Endometrial microvascular endothelial cells (primary cell): ENCODE measurements around the gene ATP6V1E1. TPM values are rescaled to one million over a fixed set of nuclear protein-coding genes. Genes with fewer than 3 reads are reported as not detected.
"Not testable (repeated sequence)": the region's sequence is repeated elsewhere in the genome, so short reads cannot be mapped to it uniquely, and the experiment has no call there.

Experiments used
- in situ Hi-C: cut with HindIII; loops from 2 replicates; pipeline ENCODE4 v1.10.0; 2017; ENCODE audit warnings: low sequenced_read_pairs, low pct_unique_long_range_greater_than_20kb; ENCODE audit errors: inconsistent ontology term
- total RNA-seq: library from RNA; depleted of rRNA; stranded (reverse); fragments of >200 nt; gene quantifications from one replicate; pipeline ENCODE4 v1.2.3, GENCODE V29; 2015; ENCODE audit errors: inconsistent ontology term

The ATP6V1E1 gene
- total RNA-seq, 1 donor from 2014 or later, result 127 TPM

DNA sequence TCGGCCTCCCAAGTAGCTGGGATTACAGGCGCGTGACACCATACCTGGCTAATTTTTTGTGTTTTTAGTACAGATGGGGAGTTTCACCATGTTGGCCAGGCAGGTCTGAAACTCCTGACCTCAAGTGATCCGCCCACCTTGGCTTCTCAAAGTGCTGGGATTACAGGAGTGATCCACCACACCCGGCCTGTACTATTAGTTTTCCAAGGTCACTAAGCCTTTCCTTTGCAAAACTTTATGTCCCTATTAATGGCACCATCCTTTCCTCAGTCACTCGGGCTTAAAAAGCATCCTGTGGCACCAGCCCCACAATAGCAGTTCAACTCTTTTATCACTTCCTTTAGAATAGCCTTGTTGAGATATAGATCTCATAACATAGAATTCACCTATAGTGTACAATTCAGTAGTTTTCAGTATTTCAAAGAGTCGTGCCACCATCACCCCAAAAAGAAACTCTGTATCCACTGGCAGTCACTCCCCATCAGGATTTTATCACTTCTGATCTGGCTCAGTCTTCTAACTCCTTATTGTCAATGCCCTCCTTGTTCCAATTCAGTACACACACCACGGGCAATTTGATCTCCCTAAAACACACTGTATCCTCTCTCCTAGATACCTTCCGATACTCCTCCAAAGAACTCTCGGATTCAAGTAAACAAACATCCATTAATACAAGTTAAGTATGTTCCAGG is 9.1 kb upstream of the ATP6V1E1 start:
- in situ Hi-C loops, result no loop called here

DNA sequence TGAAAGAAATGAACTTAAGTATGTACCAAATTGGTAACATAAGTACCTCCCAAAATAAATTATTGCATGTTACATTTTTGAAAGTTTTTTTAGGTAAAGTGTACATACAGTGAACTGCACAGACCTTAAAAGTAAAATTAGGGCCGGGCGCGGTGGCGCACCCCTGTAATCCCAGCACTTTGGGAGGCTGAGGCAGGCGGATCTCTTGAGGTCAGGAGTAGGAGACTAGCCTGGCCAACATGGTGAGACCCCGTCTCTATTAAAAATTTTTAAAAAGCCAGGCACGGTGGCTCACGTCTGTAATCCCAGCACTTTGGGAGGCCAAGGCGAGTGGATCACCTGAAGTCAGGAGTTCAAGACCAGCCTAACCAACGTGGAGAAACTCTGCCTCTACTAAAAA is 8.3 kb upstream of the ATP6V1E1 start:
- in situ Hi-C loops, result not testable (repeated sequence)

DNA sequence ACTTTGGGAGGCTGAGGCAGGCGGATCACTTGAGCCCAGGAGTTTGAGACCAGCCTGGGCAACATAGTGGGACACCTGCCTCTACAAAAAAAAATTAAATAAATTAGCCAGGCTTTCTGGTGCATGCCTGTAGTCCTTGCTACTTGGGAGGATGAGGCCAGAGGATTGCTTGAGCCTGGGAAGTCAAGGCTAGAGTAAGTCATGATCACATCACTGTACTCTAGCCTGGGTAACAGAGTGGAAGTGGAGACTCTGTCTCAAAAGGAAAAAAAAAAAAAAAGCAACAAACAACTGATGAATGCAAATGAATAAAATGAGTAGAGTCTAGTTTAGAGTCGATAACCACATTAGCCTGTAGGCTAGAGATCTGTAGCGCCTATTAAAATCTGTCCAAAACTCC is 6.1 kb upstream of the ATP6V1E1 start:
- in situ Hi-C loops, result no loop called here

DNA sequence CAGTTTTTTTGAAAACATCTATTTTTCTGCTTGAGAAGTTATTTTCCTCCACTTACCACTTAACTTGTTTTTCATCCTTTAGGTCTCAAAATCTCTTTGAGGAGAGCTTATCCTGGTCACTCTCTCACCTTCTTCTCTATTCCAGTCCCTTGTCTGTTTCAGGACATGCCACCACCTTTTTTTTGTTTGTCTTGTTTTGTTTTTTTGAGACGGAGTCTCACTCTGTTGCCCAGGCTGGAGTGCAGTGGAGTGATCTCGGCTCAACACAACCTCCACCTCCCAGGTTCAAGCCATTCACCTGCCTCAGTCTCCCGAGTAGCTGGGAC is 5.4 kb upstream of the ATP6V1E1 start:
- in situ Hi-C loops, result no loop called here

DNA sequence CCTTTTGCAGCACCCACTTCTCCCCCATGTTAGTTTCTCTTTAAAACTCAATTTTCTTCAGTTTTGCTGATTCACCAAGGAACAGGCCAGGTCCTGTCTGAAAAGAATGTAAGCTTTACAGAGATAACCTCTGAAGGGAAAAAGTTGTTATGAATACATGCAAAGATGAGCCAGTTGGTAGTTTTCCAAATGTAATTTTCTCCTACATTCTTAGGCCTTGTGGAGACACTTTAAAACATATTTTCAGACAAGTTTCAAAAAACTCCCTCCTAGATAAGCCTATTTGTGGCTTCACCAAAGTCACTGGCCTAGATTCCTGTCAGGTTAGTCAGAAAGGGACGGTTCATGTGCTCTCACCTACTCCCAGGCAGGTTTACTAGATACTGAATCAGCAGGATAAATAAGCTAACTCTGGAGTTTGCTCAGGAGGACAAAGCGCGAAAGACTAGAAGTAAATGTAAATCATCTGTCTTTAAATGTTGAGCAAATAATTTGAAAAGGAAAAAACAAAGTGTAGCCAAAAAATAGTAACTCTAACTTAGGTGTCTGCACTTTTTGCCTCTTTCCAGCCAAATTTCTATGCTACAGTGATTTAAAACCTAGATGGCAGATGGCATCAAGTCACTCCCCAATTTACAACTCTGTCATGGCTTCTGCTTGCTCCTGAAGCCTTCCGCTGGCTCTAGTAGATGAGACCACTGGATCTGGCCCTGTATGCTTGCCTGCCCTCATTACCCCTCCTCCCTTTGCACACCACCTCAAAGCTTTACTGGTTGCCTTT is 4.9 kb upstream of the ATP6V1E1 start:
- in situ Hi-C loops, result no loop called here

DNA sequence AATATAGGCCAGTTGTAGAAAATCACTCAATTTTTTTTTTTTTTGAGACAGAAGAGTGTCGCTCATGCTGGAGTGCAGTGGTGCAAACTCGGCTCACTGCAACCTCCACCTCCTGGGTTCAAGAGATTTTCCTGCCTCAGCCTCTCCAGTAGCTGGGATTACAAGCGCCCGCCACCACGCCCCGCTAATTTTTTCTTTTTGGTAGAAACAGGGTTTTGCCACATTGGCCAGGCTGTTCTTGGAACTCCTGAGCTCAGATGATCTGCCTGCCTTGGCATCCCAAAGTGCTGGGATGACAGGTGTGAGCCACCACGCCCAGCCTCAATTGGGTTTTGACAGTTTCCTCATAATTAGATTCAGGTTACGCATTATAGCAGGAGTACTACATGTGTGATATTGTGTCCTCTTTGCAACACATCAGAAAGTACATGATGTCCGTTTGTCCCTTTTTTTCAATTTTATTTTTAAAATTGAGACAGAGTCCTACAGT is 2.6 kb upstream of the ATP6V1E1 start:
- in situ Hi-C loops, result no loop called here

DNA sequence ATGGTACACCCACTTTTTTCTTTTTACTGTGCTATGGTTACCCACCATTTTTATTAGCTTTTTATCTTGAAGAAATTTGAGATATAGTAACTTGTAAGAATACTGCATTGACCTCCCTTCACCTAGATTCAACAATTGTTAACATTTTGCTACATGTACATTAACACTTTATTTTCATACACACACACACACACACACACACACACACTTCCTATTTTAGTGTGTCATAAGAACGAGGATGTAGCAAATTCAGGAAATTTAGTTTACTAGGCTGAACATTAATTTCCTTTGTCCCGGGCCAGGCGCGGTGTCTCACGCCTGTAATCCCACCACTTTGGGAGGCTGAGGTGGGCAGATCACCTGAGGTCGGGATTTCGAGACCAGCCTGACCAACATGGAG is 1.1 kb upstream of the ATP6V1E1 start:
- in situ Hi-C loops, result no loop called here

DNA sequence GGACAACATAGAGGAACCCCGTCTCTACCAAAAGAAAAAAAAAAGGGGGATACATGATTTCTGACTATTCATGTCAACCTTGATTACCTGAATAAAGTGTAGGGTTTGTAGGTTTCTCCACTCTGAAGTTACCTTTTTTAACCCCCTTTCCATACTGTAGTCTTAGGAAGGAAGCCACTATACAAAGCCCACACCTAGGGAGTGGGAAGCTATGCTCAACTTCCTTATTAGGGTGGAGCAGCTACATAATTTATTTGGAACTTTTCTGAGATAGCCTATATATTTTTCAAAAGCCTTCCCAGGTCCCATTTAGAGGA is 582 bp upstream of the ATP6V1E1 start:
- in situ Hi-C loops, result no loop called here

DNA sequence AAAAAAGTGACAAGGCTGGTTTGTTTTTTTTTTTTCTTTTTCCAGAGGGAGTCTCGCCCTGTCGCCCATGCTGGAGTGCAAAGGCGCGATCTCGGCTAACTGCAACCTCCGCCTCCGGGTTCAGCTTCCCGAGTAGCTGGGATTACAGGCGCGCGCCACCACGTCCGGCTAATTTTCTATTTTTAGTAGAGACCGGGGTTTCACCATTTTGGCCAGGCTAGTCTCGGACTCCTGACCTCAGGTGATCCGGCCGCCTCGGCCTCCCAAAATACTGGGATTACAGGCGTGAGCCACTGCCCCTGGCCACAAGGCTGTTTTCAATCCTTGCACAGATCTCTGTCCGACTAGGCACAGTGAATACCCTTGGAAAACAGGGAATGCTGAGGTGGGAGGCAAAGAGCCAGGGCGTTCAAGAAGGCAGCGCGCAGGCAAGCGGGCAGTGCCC is 566 bp downstream of the ATP6V1E1 start:
- in situ Hi-C loops, result no loop called here

DNA sequence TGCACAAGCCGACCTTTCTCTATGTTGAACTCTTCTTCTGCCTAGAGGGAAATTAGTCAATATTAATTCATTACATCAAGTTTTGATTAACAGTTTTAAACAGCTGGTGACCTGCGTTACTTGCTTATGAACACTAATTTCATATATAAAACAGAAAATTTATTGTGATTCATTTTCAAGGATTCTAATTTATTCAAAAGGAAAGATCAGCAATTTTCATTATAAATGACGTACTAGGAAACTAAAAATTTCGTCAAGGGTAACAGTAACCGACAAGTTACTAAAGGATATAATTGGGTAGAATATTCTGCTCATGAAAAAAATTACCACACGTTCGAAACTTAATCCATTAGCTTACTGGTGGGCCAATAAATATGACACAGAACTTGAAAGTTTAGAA is 15.3 kb downstream of the ATP6V1E1 start:
- in situ Hi-C loops, result no loop called here

DNA sequence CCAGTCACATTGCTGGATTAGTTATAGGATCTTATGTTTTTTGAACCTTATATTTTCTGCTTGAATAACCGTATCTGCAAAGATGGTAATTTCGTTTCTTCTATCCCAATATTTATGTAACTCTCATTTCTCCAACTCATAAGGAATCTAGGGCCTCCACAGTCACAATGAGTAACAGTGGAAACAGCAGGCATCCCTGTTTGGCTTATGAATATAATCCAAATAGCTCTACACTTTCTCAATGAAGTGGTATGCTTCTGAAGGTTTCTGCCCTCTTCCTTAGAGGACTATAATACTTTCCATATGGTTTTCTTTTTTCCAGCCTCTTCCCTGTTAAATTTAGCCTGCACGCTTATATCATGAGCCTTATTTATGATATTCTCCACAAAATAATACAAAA is 16.5 kb downstream of the ATP6V1E1 start:
- in situ Hi-C loops, result no loop called here

DNA sequence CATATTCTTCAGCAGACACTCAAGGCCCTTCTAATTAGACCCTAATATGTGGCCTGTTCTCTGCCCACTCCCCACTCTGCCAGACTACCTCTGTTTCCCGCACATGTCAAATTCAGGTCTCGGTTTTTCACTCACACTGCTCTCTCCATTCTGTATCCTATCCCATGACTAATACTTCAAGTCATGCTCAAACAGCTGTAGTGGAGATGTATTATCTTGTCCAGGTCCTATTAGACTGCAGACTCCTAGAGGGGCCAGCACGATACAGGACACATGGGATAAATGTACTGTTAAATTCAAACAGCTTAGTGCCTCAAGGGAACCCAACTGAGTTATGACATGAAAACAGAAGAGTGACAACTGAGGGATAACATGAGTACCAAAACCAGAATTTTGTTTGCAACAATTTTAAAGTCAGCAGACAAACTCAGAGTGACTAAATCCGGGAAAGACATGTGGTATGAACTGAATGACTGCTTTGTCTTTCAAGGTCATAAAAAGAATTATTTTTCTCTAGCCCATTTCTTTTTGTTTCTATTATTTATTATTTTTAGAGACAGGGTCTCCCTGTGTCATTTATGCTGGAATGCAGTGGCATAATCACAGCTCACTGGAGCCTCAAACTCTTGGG is 20.5 kb downstream of the ATP6V1E1 start:
- in situ Hi-C loops, result no loop called here

DNA sequence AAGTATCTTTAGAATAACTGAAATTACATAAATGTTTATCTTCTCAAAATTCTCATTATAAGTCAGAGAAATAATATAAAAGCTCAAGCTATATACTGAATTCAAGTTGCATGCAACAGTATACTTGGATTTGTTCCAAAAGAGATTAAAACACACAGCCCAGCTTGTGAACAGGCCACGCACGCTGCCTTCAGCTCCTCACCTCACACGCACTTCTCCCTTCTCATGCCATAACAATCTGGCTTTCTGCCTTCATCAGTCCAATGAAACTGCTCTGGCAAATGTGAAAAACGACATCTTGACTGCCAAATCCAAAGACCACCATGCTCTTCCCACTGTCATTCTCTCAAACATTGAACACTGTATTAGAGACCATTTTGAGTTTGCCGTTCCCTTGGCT is 22.1 kb downstream of the ATP6V1E1 start:
- in situ Hi-C loops, result no loop called here

DNA sequence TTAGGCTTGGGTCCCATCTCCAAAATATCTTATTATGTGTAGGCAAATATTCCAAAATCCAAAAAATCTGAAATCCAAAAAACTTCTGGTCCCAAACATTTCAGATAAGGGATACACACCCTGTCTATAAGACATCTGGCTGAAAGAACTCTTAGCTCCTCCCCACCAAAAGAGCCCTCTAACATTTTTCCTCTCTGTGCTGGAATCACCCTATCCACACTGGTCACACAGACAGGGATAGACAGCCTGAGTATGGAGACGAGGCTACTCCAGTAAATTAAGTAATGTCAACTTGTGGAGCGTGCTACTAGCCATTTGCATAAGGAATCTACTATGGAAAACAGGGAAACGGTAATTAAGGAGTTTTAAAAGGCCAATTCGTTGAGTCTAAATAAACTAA is 24.9 kb downstream of the ATP6V1E1 start:
- in situ Hi-C loops, result no loop called here

DNA sequence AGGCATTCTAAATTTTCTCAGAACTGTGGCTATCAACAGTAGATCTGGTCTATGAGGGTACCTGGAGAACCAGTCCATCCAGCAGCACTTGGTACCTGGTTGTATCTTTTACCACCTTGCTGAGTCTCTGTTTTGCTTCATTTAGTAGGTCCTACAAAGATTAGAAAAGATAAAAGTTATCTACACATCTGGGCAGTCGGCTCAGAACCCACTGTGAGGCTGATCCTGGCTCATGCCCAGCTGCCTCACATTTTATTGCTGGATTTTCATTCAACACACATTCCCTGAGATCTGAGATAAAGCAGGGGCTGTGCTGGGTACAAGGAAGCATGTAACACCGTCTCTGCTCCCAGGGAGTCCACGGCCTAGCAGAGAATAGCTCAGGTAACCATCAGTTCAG is 27.5 kb downstream of the ATP6V1E1 start:
- in situ Hi-C loops, result no loop called here

DNA sequence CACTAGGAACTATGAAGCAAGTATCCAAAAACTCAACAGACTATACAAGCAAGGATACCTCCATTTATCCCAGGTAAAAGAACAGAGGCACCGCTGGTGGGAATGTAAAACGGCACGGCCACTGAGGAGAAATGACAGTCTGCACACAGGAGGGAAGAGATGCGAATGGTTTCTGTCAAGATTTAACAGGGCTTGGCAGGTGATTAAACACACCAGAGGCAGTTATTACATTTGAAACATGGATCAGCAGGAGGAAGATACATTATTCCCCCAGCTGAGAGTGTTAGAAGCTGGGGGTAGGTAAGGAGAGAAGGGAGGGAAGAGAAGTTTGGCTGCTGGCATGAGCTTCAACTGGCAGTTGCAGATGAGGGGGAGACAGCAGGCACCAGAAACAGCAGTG is 30.2 kb downstream of the ATP6V1E1 start:
- in situ Hi-C loops, result no loop called here

DNA sequence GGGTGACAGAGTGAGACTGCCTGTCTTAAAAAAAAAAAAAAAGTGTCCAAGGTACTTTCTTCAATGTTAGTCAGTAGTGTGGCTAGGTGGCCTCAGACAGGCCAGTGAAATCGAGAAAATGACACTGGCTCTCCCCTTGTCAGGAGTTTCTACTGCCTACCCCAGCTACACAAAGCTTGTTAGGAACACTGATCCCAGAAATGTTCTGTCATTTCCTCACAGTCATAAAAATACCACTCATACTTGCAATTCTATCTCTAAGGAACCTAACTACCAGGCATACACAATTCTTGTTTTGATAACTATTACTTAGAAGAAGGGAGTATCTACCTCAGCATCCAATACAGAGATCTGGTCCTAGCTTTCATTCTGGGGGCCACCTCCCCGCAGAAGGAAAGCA is 31.3 kb downstream of the ATP6V1E1 start:
- in situ Hi-C loops, result no loop called here

DNA sequence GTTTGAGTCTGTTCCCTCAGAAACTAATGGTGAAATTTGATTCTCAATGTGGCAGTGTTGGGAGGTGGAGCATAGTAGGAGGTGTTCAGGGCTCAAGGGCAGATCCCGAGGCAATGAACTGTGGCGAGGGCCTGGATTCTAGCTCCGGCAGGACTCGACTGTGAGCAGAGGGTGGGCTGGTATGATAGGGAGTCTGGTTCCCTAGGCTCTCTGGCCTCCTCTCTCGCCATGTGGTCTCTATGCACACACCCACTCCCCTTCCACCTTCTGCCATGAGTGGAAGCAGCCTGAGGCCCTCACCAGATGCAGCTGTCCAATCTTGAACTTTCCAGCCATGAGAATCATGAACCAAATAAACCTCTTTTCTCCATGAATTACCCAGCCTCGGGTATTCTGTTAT is 32.3 kb downstream of the ATP6V1E1 start:
- in situ Hi-C loops, result no loop called here

DNA sequence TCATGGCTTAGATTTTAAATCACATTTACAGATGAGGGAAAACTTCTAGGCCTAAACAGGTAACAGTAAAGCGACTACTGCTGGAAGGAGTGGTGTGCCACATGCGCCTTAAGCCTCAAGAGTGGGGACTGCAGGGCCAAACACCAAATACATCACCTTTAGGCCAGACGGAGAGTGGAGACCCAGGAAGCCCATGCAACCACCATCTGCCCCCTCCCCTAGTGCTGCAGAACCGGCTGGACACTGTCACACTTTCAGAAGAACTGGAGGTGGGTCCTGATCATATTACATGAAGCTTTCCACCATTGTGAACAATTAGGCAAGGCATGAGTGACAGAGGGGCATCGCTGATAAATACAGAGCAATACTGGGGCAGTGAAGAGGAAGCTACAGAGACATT is 36.3 kb downstream of the ATP6V1E1 start:
- in situ Hi-C loops, result no loop called here

DNA sequence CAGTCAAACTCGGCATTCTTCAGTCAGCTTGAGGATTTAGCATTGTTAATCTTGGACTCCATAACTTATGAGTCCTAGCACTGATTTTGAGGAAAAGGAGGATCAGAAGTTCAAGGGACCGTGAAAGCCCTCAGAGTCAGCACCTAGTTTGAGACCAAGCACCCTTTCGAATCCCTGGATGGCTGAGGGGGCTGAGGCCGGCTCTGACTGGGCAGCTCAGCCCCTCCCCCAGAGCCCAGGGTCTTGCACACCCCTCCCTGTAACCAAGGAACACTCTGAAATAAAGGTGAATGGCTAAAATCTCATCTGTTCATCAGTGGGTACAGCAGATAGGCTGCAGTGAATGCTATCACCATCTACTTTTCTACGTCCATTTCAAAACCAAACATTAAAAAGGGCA is 38.0 kb downstream of the ATP6V1E1 start:
- in situ Hi-C loops, result no loop called here
